ENCODE results near the gene R3HDM2.
"Not testable (repeated sequence)": the region's sequence is repeated elsewhere in the genome, so short reads cannot be mapped to it uniquely, and the experiment has no call there.

The R3HDM2 gene

DNA sequence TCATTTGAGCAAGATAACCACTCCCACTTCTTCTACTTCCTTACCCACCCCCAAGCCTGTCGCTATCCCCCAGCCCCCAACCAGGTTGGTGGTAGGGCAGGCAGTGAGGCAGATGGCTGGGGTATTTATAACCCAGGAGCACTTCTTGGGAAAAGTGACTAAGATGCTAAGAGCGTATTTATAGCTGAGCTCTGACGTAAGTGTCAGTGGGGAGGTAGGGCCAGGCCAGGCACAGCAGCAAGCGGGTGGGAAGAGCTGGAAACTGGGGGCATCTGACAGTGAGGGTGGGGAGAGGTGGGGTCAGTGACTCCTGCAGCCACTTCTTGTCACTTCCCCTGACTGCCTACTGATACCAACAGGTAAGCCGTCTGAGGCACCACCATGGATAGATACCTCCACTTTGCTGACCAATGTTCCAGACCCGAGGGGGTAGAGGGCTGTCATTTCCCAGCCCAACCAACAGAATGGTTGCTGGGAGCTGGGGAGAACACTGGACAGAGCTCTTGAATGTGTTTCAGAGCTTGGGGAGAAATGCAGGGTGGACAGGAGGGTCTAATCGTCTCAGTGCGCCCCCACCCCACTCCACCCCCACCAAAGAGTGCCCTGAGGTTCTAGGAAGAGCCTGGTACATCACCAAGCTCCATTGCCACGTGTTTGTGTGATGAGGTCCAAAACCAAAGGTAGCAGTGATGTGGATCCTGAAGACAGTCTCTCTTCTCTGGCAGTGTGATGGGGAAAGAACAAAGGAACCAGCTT is 21.5 kb upstream of the R3HDM2 start:
- no peak for DNase-seq

DNA sequence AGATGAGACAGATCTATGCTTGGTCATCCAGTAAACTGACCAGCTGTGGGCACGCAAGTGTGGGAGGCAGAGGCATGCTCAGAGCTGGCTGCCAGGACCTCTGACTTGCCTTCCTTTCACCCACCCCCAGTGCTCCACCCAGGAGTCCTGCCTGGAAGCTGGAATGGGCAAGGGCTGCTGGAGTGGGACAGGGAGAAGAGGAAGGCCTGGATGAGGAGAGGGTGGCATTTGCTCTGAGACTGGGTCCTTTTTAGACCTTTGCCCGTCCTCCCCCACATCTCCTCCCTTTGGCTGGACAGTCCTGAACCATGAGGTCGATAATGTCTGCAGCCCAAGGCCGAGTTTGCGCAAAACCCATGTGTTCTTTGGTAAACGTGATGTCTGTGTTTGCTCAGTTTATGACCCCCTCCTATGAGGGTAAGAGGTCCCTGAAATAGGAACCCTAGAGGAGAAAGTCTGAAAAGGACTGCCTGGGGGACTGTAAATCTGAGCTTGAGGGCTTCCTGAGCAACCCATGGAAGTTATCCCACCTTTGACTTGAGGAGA is 20.5 kb upstream of the R3HDM2 start:
- DNase-seq: no peak

DNA sequence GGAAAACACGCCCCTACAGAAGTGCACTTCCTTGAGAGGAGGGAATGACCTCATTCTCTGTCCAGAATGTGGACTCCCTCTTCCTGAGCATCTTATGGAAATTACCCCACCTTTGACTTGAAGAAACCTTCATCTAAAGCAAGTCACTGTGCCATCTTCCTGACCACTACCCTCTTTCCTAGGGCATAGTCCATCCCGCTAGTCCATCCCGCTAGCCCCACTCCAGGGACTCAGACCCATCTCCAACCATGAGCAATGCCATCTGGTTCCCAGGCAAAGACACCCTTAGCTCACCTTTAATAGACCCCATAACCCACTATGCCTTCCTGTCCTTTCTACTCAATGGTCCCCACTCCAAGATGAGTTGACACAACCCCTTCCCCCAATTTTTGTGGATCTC is 19.2 kb upstream of the R3HDM2 start:
- no peak for DNase-seq

DNA sequence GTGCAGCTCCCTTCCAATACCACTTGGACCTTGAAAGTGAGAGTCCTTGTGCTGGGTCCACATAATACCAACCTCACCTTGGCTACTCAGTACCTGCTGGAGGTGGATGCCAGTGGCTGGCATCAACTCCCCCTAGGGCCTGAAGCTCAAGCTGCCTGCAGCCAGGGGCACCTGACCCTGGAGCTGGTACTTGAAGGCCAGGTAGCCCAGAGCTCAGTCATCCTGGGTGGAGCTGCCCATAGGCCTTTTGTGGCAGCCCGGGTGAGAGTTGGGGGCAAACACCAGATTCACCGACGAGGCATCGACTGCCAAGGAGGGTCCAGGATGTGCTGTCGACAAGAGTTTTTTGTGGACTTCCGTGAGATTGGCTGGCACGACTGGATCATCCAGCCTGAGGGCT is 18.5 kb upstream of the R3HDM2 start:
- DNase-seq: no peak

DNA sequence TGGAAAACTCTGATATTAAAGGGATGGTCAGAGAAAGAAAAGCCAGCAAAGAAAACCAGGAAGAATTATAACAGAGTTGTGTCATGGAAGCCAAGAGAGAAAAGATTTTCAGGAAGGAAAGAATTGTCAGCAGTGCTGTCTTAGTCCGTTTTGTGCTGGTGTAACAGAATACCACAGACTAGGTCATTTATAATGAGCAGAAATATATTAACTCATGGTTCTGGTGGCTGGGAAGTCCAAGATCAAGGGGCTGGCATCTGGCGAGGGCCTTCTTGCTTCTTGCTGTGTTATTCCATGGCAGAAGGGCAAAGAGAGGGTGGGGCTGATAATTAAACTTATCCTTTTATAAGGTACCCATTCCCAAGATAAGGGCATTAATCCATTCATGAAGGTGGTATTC is 17.8 kb upstream of the R3HDM2 start:
- no peak for DNase-seq

DNA sequence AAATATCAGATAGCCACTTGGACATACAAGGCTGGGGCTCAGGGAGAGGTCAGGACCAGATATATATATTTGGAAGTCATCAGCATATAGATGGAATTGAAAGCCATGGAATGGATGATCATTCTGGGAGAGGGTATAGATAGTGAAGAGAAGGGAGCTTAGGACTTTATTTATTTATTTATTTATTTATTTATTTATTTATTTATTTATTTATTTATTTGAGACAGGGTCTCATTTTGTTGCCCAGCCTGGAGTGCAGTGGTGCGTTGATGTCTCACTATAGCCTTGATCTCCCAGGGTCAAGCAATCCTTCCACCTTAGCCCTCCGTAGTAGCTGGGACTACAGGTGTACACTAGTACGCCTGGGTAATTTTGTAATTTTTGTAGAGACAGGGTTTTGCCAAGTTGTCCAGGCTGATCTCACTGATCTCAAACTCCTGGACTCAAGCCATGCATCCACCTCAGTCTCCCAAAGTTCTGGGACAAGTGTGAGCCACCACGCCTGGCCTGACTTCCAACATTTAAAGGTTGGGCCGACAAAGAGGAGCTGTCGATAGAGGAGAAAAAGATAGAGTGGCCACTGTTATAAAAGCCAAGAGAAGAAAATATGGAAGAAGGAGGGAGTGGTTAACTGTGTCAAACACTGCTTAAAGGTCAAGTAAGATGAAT is 15.6 kb upstream of the R3HDM2 start:
- no peak for DNase-seq

DNA sequence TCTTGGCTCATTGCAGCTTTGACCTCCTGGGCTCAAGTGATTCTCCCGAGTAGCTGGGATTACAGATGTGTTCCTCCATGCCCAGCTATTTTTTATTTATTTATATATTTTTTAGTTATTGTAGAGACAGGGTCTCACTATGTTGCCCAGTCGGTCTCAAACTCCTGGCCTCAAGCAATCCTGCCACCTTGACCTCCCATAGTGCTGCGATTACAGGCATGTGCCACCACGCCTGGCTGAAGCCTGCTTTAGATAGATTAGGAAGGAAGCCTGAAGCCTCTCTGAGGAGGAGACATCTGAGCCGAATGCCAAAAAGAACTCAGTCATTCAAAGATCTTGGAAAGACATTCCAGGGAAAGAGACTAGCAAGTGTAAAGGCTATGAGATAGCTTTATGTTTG is 13.9 kb upstream of the R3HDM2 start:
- no peak for DNase-seq

DNA sequence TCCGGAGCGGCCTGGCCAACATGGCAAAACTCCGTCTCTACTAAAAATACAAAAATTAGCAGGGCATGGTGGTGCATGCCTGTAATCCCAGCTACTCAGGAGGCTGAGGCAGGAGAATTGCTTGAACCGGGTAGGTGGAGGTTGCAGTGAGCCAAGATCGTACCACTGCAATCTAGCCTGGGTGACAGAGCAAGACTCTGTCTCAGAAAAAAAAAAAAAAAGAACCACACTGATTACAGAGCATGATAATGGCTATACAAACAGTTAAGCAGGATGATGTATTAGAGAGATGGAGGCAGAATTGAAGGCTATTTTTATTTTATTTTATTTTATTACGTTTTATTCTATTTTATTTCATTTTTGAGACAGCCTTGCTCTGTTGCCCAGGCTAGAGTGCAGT is 13.5 kb upstream of the R3HDM2 start:
- not testable (repeated sequence) for DNase-seq

DNA sequence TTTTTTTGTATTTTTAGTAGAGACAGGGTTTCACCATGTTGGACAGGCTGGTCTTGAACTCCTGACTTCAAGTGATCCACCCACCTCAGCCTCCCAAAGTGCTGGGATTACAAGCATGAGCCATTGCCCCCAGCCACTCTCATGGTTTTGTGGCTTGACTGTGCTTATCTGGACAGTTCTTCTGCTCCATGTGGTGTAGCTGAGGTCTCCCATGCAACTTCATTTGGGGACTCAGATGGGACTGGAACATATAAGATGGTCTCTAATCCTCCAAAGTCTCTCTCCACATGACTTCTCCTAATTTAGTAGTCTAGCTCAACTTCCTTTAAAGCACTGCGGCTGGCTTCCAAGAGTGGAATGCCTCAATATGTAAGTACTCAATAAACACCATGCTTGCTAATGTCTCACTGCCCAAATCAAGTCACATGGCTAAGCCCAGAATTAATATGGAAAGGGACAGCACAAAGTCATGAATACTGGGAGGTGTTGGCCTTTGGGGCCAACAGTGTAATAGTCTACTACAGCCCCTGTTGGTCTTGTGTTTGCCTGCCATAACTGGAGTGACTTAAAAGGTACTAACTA is 11.1 kb upstream of the R3HDM2 start:
- no peak for DNase-seq

DNA sequence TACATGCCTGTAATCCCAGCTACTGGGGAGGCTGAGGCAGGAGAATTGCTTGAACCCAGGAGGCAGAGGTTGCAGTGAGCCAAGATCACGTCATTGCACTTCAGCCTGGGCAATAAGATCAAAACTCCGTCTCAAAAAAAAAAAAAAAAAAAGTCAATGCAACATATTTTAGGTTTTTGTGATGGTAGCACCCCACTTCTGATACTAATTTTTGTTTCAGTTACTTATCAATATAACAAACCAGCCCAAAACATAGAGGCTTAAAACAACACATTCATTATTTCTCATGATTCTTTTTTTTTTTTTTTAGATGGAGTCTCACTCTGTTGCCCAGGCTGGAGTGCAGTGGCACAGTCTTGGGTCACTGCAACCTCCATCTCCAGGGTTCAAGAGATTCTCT is 10.6 kb upstream of the R3HDM2 start:
- DNase-seq: not testable (repeated sequence)

DNA sequence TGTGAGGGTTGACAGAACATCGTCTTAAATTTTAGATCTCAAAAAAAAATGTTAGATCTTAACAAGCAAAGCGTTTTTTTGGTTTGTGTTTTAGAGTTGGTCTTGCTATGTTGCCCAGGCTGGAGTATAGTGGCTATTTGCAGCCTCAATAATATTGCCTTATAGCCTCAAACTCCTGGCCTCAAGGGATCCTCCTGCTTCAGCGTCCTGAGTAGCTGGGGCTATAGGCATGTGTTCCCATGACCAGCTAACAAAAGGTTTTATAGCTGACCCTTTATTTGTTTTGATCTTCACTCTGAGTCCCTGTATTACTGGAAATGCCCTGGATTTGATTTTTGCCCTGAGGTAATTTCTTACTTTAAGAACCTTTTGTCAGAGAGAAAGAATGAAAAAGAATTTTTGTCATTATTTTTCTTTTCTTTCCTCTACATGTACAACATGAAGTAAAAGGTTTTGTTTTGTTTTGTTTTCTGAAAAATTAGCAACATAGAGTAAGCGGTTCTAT is 9.0 kb upstream of the R3HDM2 start:
- DNase-seq: no peak

DNA sequence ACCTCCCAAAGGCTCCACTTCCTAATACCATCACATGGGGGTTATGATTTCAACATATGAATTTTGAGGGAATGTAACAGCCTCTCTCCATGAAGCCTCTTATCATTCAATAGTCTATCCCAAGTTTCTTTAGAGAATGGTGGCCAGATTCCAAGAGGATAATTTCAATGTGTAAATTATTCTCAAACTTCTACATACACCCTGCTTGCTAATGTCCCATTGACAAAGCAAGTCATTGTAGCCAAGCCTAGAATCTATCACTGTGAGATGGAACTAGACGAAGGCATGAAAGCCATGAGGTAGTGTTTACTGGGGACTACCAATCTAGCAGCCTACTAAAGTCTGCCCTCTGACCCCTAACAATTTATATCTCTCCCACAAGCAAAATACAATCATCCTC is 7.6 kb upstream of the R3HDM2 start:
- no peak for DNase-seq

DNA sequence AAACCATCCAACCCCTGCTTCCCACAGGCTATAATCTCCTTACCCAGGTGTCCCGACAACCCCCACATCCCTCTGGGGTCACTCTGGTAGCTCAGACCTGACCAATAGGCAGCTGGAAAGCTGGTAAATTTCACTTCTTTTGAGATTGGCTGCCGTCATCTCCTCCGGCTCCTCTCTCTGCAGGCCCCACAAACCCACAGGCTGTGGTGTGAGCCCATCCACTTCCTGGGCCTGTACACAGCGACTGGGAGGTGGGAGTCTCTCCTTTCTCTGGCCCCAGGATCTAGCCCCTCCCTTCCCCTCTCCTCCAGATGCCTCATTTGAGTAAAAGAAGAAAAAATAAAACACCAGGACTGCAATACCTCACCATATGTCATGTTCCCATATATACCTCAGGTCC is 4.5 kb upstream of the R3HDM2 start:
- no peak for DNase-seq

DNA sequence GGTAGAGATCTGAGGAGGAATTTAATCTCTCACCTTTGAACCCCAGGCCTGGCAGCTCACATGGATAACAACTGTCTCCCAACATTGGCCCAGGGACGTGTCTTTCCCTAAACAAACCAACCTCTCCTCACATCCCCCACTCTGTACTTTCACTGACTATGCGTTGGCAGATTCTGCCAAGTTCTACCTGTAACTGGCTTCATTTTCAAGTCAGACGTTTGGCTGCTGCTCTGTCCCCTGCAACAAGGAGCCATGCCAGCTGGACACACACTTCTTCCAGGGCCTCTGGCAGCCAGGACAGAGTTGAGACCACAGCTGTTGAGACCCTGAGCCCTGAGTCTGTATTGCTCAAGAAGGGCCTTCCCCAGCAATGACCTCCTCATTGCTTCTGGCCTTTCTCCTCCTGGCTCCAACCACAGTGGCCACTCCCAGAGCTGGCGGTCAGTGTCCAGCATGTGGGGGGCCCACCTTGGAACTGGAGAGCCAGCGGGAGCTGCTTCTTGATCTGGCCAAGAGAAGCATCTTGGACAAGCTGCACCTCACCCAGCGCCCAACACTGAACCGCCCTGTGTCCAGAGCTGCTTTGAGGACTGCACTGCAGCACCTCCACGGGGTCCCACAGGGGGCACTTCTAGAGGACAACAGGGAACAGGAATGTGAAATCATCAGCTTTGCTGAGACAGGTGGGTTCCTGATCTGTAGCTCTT is 3.8 kb upstream of the R3HDM2 start, which contains the start of gene INHBC:
Gene INHBC, plus strand, starts transcription at position 268 of the 707 bp plus-strand sequence. Its CDS starts 103 bp downstream, at position 371.
- DNase-seq: no peak

DNA sequence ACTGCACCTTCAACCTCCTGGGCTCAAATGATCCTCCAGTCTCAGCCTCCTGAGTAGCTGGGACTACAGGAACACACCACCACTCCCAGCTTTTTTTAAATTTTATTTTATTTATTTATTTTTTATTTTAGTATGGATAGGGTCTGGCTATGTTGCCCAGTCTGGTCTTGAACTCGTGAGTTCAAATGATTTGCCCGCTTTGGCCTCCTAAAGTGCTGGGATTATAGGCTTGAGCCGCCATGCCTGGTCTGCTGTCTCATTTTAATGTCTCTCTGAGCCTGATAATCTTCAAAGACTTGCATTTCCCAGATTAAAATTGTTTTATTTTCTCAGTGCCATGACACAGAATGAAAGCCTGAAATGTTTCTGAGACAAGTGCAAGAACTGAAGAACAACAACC is 2.5 kb upstream of the R3HDM2 start:
- DNase-seq: no peak

DNA sequence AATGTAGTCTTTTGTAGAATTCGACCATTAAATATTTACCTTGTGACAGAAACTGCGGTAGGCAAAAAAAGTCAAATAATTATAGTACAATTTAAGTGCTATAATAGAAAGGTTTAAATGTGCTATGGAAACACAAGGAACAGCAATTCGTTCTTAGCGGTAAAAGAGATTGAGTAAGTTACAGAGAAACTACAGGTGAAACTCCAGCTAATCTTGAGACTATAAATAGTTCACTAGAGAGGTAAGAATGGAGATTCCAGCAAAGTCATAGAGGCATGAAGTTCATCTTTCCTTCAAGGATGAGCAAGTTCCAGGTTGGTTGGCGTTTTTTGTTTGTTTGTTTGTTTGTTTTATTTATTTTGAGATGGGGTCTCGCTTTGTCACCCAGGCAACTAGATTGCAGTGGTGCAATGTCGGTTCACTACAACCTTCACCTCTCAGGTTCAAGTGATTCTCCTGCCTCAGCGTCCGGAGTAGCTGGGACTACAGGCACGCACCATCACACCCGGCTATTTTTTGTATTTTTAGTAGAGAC is 878 bp upstream of the R3HDM2 start:
- no peak for DNase-seq

DNA sequence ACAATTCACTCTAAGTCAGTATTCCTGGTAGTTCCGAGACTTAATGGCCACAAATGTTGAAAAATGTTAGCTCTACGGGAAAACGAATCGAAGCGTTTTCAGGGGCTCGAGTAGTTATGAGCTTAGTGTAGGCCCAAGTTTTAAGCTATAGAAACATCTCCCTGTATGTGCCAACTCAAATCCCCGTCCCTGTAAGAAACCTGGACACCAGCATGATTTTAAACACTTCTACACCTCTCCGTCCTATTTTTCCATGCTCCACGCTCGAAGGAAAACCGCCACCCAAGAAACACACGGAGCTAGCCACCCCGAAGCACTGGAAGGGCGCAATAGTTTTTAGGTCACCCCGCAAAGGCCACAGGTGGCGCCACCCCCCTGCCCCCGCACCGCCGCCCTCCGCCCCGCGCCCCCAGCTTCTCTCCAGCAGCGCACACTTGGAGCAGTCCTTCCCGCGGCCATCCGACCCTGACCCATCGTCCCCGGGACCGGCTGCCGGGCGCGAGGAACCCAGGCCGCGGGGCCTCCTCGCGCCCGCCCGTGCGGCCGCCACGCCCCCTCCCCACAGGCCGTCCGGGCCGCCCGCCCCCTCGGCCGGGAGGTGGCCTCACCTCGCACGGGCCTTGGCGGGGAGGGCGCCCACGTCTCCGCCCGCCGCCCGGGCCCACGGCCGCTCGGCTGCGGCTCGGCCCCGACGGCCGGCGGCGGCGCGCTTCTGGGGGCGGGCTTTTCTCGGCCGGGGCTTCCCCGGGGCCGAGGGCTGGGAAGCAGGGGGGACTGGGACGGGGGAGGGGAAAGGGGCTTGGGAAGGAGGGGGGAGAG is 522 bp downstream of the R3HDM2 start:
- DNase-seq: no peak

DNA sequence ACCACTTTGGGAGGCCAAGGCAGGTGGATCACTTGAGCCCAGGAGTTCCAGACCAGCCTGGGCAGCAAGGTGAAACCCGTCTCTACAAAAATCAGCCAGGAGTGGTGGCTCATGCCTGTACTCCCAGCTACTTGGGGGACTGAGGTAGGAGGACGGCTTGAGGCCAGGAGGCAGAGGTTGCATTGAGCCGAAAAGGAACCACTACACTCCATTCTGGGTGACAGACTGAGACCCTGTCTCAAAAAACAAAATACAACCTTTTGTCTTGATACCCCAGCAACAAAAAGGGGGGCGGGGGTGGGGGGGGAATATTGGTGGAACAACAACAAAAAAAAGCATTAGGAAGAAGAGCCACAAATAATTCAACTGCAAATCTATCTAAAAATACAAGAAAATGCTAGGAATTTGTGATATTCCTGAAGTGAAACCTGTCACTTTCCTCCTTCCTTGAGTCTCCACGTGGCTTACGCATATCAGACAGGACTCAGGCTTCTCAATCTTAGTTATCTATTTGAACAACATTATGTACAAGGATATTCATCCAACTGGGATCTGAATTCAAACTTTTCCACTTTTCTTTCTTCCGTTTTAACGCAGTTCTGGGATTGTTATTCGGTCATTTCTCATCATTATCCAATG is 1.3 kb downstream of the R3HDM2 start:
- no peak for DNase-seq

DNA sequence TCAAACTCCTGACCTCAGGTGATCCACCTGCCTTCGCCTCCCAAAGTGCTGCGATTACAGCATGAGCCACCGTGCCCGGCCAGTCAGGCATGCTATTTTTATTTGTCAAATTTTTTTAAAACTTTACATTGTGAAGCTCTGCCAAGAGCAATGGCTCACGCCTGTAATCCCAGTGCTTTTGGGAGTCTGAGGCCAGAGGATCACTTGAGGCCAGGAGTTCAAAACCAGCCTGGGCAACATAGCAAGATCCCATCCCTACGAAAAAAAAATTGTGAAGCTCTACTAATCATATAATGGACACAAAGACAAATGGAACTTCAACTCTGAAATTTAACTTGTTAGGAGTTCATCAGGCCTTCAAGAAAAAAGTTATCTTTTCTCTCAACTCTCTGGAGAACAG is 1.9 kb downstream of the R3HDM2 start:
- DNase-seq: no peak

DNA sequence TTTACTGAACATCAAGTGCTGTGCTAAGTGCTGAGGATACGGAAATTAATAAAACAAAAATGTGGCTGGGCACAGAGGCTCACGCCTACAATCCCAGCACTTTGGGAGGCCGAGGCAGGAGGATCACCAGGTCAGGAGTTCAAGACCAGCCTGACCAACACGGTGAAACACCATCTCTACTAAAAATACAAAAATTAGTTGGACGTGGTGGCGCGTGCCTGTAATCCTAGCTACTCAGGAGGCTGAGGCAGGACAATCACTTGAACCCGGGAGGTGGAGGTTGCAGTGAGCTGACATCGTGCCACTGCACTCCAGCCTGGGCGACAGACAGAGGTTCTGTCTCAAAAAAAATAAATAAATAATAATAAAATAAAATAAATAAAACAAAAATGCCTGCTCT is 3.9 kb downstream of the R3HDM2 start:
- not testable (repeated sequence) for DNase-seq

DNA sequence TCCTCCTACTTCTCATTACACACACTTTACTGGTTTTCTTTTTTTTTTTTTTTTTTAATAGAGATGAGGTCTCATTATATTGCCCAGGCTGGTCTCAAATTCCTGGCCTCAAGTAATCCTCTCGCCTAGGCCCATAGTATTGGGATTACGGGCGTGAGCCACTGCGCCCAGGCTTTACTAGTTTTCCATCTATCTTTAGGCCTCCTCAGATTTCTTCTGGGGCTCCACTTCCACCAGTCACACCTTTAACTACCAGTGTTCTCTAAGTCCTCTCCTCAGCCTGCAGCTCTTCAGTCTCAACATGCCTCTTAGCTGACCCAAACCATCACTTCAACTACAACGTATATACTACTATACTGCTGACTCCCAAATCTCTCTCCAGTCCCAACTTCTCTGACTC is 10.4 kb downstream of the R3HDM2 start:
- DNase-seq: no peak
